NCI-H1436 treated with DMSO at 0.1 percent for 48 hours (cell line): ENCODE results near the gene CLEC2D.
"Not testable (repeated sequence)": the region's sequence is repeated elsewhere in the genome, so short reads cannot be mapped to it uniquely, and the experiment has no call there.

Experiments used
- DNase-seq: peaks from one replicate; lab custom pipeline; 2025; lab: John Stamatoyannopoulos, UW

CLEC2D gene

GRCh38 chr12:9669534-9669933 is at the start of gene CLEC2D:
Gene CLEC2D, plus strand, starts transcription at chr12:9669713. Its CDS starts 22 bp downstream, at chr12:9669735.
- DNase-seq = no peak

- DNase-seq = no peak
Measured at GRCh38 chr12:9625019-9625418, 44.5 kb upstream of the CLEC2D start.

GRCh38 chr12:9626291-9626690 is 43.2 kb upstream of the CLEC2D start:
- DNase-seq = no peak

DNA sequence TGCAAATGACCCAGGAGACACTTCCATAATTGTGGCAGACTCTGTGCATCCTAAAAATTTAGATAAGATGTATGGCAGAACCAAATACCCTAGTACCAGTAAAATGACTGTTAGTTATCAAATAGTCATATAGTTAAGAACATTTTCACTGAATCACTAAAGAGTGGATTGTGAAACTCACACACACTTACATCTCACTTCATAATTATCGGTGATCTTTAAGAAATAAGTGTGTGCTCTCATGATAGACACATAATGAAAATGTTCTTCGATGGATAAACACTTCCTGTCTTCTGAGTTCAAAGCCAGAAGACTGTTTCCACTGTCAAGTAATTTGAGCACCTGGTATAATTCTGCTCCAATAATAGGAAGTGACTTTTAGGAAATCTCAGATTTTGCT is 42.7 kb upstream of the CLEC2D start:
- no peak for DNase-seq

GRCh38 chr12:9632766-9633165 is 36.7 kb upstream of the CLEC2D start:
- DNase-seq = no peak

DNA sequence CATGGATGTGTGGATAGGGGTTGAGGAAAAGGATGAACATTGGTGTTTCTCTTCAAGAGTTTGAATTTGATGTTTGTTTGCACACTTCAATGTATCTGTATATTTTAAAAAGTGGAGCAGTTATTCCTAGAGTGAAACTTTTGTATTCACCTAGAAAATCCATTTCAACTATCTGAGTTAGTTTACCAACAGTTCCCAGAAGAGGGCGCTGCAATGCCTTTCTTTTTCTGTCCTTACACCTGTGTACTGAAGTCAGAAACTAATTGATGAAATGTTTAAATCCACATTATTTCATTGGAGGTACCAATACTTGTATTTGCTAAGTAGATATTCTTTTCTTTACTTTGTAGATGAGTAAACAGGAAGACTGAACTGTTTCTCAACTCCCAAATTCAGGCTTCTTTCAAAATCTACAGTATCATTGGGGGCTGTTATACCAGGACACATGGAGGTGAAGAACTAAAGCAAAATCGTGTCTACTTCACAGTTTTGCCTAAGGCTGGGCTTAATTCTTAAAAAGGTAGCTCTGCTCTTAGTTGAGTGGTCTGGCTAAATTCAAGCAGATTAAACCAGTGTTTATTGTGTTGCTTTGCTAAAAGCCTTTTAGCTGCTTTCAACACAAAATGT is 35.2 kb upstream of the CLEC2D start:
- no peak for DNase-seq

DNA sequence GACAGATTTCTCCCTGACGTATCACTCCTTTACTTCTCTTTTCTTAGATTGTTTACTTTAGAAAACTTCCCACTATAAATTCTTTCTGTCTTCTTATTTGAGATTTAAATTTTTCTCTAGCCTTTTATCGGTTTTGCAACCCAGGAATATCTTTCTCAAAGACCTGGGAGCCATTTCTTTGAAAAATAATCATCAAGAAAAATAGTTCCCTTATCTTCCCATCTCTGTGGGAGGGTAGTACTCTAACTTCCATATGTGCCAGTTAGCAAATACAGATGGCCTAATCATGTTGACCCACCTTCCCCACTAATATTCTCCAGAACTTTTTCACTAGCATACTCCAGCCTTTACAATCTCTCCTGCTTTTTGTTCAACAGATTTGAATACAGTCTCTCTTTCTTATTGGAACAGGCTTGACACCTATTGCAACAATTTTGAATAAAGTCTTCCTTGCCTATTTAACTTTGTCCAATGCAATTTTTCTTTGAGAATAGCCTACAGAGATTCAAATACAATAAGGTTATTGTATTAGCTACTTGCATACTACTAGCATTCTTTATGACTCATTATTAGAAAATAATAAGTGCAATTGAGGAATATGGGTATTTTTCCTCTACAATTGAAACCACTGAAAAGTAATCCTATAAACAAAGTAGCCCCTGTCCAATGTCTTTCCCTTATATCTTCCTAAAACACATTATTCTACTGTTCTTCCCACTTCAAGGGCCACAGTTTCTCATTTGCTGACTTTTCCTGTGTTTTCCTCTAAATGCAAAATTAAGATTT is 34.4 kb upstream of the CLEC2D start:
- DNase-seq = no peak

GRCh38 chr12:9636150-9636850 is 33.2 kb upstream of the CLEC2D start:
- DNase-seq = no peak

- DNase-seq = no peak
Measured at GRCh38 chr12:9636851-9637206, 32.7 kb upstream of the CLEC2D start.

- DNase-seq = no peak
Measured at GRCh38 chr12:9640024-9640423, 29.5 kb upstream of the CLEC2D start.

GRCh38 chr12:9642606-9643265 is 26.8 kb upstream of the CLEC2D start:
- DNase-seq = no peak

DNA sequence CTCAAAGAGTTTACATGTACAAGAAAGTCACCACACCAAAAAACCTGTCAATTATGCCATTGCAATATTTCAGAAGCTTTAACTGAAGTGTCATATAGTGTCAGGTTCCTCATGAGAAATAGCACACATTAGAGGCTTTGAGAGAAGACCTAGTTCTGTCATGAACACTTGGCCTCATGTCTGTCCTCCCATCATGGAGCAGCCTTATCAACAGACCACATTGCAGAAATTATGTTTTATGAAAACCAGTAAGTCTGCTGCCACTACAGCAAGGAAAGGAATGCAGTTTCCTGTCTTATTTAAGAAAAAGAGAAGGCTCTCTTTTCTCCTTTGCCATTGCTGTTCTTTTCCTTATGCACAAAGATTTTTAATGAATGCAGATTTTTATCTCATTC is 26.2 kb upstream of the CLEC2D start:
- DNase-seq = no peak

GRCh38 chr12:9644985-9645551 is 24.4 kb upstream of the CLEC2D start:
- DNase-seq = not testable (repeated sequence)

- DNase-seq = no peak
Measured at GRCh38 chr12:9646794-9647781, 22.4 kb upstream of the CLEC2D start.

- no peak for DNase-seq
Measured at GRCh38 chr12:9647825-9648700, 21.4 kb upstream of the CLEC2D start.

DNA sequence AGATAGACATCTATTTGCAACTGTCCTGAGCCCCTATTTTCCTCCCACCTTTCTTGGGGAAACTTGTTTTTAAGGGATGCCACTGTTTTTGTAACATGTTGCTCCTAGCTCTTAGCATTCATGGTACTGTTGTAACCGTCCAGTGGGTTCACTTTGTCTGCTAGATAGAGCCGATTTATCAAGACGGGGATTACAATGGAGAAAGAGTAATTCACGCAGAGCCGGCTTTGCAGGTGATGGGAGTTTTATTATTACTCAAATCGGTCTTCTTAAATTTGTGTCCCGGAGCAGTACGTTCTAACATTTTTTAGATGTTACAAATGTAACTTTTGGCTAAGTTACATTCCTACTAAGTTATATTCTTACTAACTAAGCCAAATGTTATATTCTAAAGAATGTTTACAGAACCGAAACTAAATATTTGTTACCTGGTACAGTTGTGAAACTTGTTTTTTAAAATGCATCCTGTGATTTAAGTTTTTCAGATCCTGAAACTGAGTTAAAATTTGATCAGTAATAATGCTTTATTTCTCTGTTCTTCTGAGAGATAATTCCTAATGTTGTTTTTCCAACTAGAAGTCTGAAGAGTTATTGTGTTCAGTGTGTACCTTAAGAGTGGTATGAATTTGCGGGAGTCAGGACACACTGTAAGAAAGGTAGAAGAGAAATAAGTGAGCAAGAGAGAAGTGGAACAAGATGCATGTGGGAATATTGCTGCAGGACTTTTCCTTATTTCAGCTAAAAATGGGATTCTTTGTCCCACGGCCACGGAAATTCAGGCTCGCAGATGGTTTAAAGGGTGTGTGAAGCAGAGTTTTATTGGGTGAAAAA is 20.6 kb upstream of the CLEC2D start:
- DNase-seq = no peak

- no peak for DNase-seq
Measured at GRCh38 chr12:9649532-9649940, 20.0 kb upstream of the CLEC2D start.

- DNase-seq = no peak
Measured at GRCh38 chr12:9650151-9650576, 19.3 kb upstream of the CLEC2D start.

GRCh38 chr12:9651265-9651729 is 18.2 kb upstream of the CLEC2D start:
- DNase-seq = no peak
